ENCODE data around the gene INSM1. TPM values are rescaled to one million over a fixed set of nuclear protein-coding genes. Genes with fewer than 3 reads are reported as not detected.

The INSM1 gene
- total RNA-seq, 5 donors from 2014 or later (not counting 1 experiment from before 2014, with no cell fraction given) = not detected

- POLR2A ChIA-PET = no interaction called here
- Mint-ChIP-seq H3K4me1 (peaks cover 20 to 28% (median 21%) of the 10 kb centered on the region in 3 donors), H3K9me3 (no peaks in the 10 kb centered on the region), H3K4me3 (no peak overlapping the region), H3K27ac (no peak overlapping the region), H3K36me3 (no peaks in the 10 kb centered on the region), H3K27me3 (peaks cover 50 to 62% of the 10 kb centered on the region in 2 donors)
- Histone ChIP-seq H3K4me3 (ENCODE audit: control insufficient read depth in 1 of 2, extremely low read depth in 1 of 2, low read length in 1 of 2) (no peak overlapping the region), H3K27ac (ENCODE audit: low read length) (no peak overlapping the region), H3K27me3 (replicated peaks in 1 of 2; ENCODE audit: control insufficient read depth in 2 of 2, extremely low read depth in 1 of 2, insufficient read depth in 2 of 2, low read length in 1 of 2) (peaks cover 22 to 55% of the 10 kb centered on the region in 2 experiments), H3K36me3 (ENCODE audit: control insufficient read depth in 2 of 2, extremely low read depth in 1 of 2, insufficient read depth in 1 of 2, low read length in 1 of 2) (no peaks in the 10 kb centered on the region), H3K9me3 (no peaks in the 10 kb centered on the region), H3K4me1 (ENCODE audit: control insufficient read depth in 1 of 2, extremely low read depth in 1 of 2, insufficient read depth in 2 of 2, low read length in 2 of 2) (peaks cover 0 to 19% of the 10 kb centered on the region in 2 experiments)
- ATAC-seq (replicated peaks in 1 of 4) = no peak
- CTCF ChIA-PET = no interaction called here
- 3% methylated on average over 4 of the region's 18 CpGs for WGBS (ENCODE audit: insufficient coverage)
- DNase-seq = no peak
These were observed 2.3 kb upstream of the INSM1 start for GRCh38 chr20:20365480-20366161.

GRCh38 chr20:20366551-20366875 lies 1.4 kb upstream of the INSM1 start:
- CTCF ChIA-PET = interaction anchor here (0.6 kb wide), 2 partner anchors 460 to 1135 kb away, joined by 4 to 6 read pairs; no protein-coding TSS in a partner anchor
- peaks cover 48 to 61% of the 10 kb centered on the region in 2 donors for H3K27me3 Mint-ChIP-seq
- Histone ChIP-seq H3K4me1 (ENCODE audit: control insufficient read depth in 1 of 2, extremely low read depth in 1 of 2, insufficient read depth in 2 of 2, low read length in 2 of 2) (peaks cover 0 to 19% of the 10 kb centered on the region in 2 experiments), H3K36me3 (ENCODE audit: control insufficient read depth in 2 of 2, extremely low read depth in 1 of 2, insufficient read depth in 1 of 2, low read length in 1 of 2) (no peaks in the 10 kb centered on the region), H3K27ac (ENCODE audit: low read length) (no peak overlapping the region), H3K4me3 (ENCODE audit: control insufficient read depth in 1 of 2, extremely low read depth in 1 of 2, low read length in 1 of 2) (no peak overlapping the region), H3K27me3 (replicated peaks in 1 of 2; ENCODE audit: control insufficient read depth in 2 of 2, extremely low read depth in 1 of 2, insufficient read depth in 2 of 2, low read length in 1 of 2) (peaks cover 20 to 58% of the 10 kb centered on the region in 2 experiments), H3K9me3 (no peaks in the 10 kb centered on the region)
- peaks cover 17 to 25% (median 17%) of the 10 kb centered on the region in 3 donors for H3K4me1 Mint-ChIP-seq
- H3K4me3 Mint-ChIP-seq = peak overlapping the region in 1 of 3 donors; percentile 38
- H3K36me3 Mint-ChIP-seq = no peaks in the 10 kb centered on the region
- WGBS (ENCODE audit: insufficient coverage) = 3% methylated on average over 7 of the region's 19 CpGs
- ATAC-seq (replicated peaks in 1 of 4) (no peak), DNase-seq (no peak)
- no peaks in the 10 kb centered on the region for H3K9me3 Mint-ChIP-seq
- H3K27ac Mint-ChIP-seq = no peak overlapping the region
- POLR2A ChIA-PET = interaction anchor here in 1 of 2 donors (0.6 kb wide), 1 partner anchor 94 kb away, joined by 5 read pairs; no protein-coding TSS in a partner anchor

DNA sequence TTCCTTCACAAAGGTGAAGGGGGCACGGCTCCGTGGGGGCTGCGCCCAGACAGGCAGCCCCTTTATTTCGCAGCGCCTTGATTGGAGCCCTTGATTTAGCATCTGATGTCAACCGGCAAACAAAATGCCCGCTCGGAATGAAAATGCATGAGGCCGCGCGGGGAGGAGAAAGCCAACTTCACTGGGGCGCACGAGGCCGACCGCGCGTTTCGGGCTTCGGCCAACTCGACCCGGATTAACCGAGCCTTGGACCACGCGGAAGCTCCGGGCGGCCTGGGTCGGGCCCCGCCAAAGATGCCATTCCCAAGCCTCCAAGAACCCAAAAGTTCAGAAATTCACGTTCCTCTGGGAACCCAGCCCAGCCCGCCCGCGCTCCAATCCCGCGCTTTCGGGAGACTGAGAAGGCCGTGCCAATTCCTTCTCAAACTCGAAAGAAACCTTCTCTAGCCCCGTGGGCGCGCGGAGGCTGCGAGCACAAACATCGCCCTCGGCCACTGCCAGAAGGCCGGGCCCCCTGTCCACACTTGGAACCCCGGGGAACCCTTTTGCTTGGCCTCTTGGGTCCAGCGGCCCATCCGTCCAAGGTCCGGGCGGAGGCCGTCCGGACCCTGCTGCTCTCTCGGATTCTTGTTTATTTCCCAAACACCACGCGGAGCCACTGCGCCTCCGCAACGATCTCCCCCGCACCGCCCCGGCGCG lies 879 bp upstream of the INSM1 start:
- H3K4me1 Mint-ChIP-seq = peaks cover 17 to 25% (median 17%) of the 10 kb centered on the region in 3 donors
- CTCF ChIA-PET = interaction anchor here (0.6 kb wide), 2 partner anchors 460 to 1134 kb away, joined by 4 to 6 read pairs; no protein-coding TSS in a partner anchor

GRCh38 chr20:20368418-20369249 lies 730 bp downstream of the INSM1 start:
- Mint-ChIP-seq H3K36me3 (no peaks in the 10 kb centered on the region), H3K9me3 (no peaks in the 10 kb centered on the region), H3K4me3 (no peak overlapping the region), H3K27me3 (peaks cover 45 to 63% of the 10 kb centered on the region in 2 donors), H3K27ac (no peak overlapping the region), H3K4me1 (peaks cover 7 to 17% (median 15%) of the 10 kb centered on the region in 3 donors)
- no peak overlapping the region for H3K4me3 ChIP-seq (ENCODE audit: control insufficient read depth in 1 of 2, extremely low read depth in 1 of 2, low read length in 1 of 2)
- 1% methylated on average over 130 of the region's 130 CpGs for WGBS (ENCODE audit: insufficient coverage)
- POLR2A ChIA-PET = no interaction called here
- H3K4me1 ChIP-seq (ENCODE audit: control insufficient read depth in 1 of 2, extremely low read depth in 1 of 2, insufficient read depth in 2 of 2, low read length in 2 of 2) = peaks cover 0 to 17% of the 10 kb centered on the region in 2 experiments
- no peaks in the 10 kb centered on the region for H3K36me3 ChIP-seq (ENCODE audit: control insufficient read depth in 2 of 2, extremely low read depth in 1 of 2, insufficient read depth in 1 of 2, low read length in 1 of 2)
- peaks cover 25 to 57% of the 10 kb centered on the region in 2 experiments for H3K27me3 ChIP-seq (replicated peaks in 1 of 2; ENCODE audit: control insufficient read depth in 2 of 2, extremely low read depth in 1 of 2, insufficient read depth in 2 of 2, low read length in 1 of 2)
- no peaks in the 10 kb centered on the region for H3K9me3 ChIP-seq
- H3K27ac ChIP-seq (ENCODE audit: low read length) = no peak overlapping the region
- ATAC-seq (replicated peaks in 1 of 4) = peak in 1 of 4 experiments; percentile 19
- DNase-seq = no peak
- CTCF ChIA-PET = no interaction called here

More for the DNA sequence above, 879 bp upstream of the INSM1 start:
- no peak overlapping the region for H3K4me3 ChIP-seq (ENCODE audit: control insufficient read depth in 1 of 2, extremely low read depth in 1 of 2, low read length in 1 of 2)
- no peaks in the 10 kb centered on the region for H3K36me3 Mint-ChIP-seq
- H3K36me3 ChIP-seq (ENCODE audit: control insufficient read depth in 2 of 2, extremely low read depth in 1 of 2, insufficient read depth in 1 of 2, low read length in 1 of 2) = no peaks in the 10 kb centered on the region
- H3K9me3 ChIP-seq = no peaks in the 10 kb centered on the region
- POLR2A ChIA-PET = interaction anchor here in 1 of 2 donors (0.6 kb wide), 1 partner anchor 93 kb away, joined by 5 read pairs; no protein-coding TSS in a partner anchor
- peaks cover 20 to 58% of the 10 kb centered on the region in 2 experiments for H3K27me3 ChIP-seq (replicated peaks in 1 of 2; ENCODE audit: control insufficient read depth in 2 of 2, extremely low read depth in 1 of 2, insufficient read depth in 2 of 2, low read length in 1 of 2)
- no peak for DNase-seq
- H3K4me1 ChIP-seq (ENCODE audit: control insufficient read depth in 1 of 2, extremely low read depth in 1 of 2, insufficient read depth in 2 of 2, low read length in 2 of 2) = peaks cover 0 to 19% of the 10 kb centered on the region in 2 experiments
- peaks cover 49 to 62% of the 10 kb centered on the region in 2 donors for H3K27me3 Mint-ChIP-seq
- no peak overlapping the region for H3K27ac Mint-ChIP-seq
- H3K9me3 Mint-ChIP-seq = no peaks in the 10 kb centered on the region
- no peak for ATAC-seq (replicated peaks in 1 of 4)
- 8% methylated on average over 61 of the region's 63 CpGs for WGBS (ENCODE audit: insufficient coverage)
- no peak overlapping the region for H3K27ac ChIP-seq (ENCODE audit: low read length)
- H3K4me3 Mint-ChIP-seq = peak overlapping the region in 1 of 3 donors; percentile 60

- WGBS (ENCODE audit: insufficient coverage) = 5% methylated on average over 78 of the region's 86 CpGs
- ATAC-seq (replicated peaks in 1 of 4) (no peak), DNase-seq (no peak)
- peaks cover 26 to 49% of the 10 kb centered on the region in 2 experiments for H3K27me3 ChIP-seq (replicated peaks in 1 of 2; ENCODE audit: control insufficient read depth in 2 of 2, extremely low read depth in 1 of 2, insufficient read depth in 2 of 2, low read length in 1 of 2)
- ChIA-PET CTCF (no interaction called here), POLR2A (no interaction called here)
- H3K27ac Mint-ChIP-seq = no peak overlapping the region
- H3K4me3 Mint-ChIP-seq = peak overlapping the region; percentile 51 to 82 (median 62)
- H3K9me3 ChIP-seq = no peaks in the 10 kb centered on the region
- peaks cover 51 to 57% of the 10 kb centered on the region in 2 donors for H3K27me3 Mint-ChIP-seq
- no peaks in the 10 kb centered on the region for H3K36me3 Mint-ChIP-seq
- no peaks in the 10 kb centered on the region for H3K36me3 ChIP-seq (ENCODE audit: control insufficient read depth in 2 of 2, extremely low read depth in 1 of 2, insufficient read depth in 1 of 2, low read length in 1 of 2)
- H3K4me1 Mint-ChIP-seq = peaks cover 6 to 17% (median 15%) of the 10 kb centered on the region in 3 donors
- H3K4me3 ChIP-seq (ENCODE audit: control insufficient read depth in 1 of 2, extremely low read depth in 1 of 2, low read length in 1 of 2) = no peak overlapping the region
- no peak overlapping the region for H3K27ac ChIP-seq (ENCODE audit: low read length)
- no peaks in the 10 kb centered on the region for H3K9me3 Mint-ChIP-seq
- peaks cover 0 to 12% of the 10 kb centered on the region in 2 experiments for H3K4me1 ChIP-seq (ENCODE audit: control insufficient read depth in 1 of 2, extremely low read depth in 1 of 2, insufficient read depth in 2 of 2, low read length in 2 of 2)
These were observed 1.6 kb downstream of the INSM1 start for GRCh38 chr20:20369250-20370093.

Measured in T-cell (primary cell).